NCI-H345 treated with DMSO at 0.1 percent for 48 hours (cell line): ENCODE measurements around the gene SPTBN4.
"Not testable (repeated sequence)": the region's sequence is repeated elsewhere in the genome, so short reads cannot be mapped to it uniquely, and the experiment has no call there.

ENCODE experiments used
- DNase-seq: peaks from one replicate; lab custom pipeline; 2025; ENCODE audit not compliant: unreplicated experiment; lab: John Stamatoyannopoulos, UW

Gene SPTBN4

DNA sequence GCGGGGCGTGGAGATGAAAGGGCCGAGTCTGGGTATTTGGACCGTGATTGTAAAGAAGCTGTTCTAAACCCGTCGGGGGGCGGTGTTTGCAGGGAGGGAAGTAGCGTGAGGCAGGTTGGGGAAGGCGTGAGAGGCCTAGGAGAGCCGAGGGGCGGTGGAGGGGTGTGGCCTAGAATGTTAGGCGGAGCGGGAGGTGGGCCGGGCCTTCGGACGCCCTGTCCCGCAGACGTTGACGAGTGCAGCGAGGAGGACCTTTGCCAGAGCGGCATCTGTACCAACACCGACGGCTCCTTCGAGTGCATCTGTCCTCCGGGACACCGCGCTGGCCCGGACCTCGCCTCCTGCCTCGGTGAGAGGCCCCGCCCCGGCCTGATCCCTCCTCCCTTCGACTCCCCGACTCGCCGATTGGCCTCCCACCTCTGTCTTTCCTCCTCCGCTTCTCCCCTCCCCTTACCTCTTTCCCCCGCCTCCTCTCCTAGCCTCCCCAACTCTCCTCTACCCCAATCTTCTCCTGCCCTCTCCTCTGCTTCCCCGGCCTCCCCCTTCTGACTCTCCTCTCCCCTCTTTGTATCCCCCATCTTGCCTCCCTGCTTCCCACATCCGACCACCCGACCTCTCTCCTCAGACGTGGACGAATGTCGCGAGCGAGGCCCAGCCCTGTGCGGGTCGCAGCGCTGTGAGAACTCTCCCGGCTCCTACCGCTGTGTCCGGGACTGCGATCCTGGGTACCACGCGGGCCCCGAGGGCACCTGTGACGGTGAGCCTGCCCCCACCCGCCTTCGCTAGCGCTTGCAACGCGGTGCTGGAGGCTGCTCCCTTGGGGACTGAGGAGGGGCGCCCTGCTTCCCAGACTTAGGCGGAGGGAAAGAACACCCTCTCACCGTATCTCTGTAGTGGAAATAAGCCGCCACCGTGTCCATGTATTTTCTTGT lies 147.2 kb downstream of the SPTBN4 start:
- DNase-seq, result peak; percentile 99

DNA sequence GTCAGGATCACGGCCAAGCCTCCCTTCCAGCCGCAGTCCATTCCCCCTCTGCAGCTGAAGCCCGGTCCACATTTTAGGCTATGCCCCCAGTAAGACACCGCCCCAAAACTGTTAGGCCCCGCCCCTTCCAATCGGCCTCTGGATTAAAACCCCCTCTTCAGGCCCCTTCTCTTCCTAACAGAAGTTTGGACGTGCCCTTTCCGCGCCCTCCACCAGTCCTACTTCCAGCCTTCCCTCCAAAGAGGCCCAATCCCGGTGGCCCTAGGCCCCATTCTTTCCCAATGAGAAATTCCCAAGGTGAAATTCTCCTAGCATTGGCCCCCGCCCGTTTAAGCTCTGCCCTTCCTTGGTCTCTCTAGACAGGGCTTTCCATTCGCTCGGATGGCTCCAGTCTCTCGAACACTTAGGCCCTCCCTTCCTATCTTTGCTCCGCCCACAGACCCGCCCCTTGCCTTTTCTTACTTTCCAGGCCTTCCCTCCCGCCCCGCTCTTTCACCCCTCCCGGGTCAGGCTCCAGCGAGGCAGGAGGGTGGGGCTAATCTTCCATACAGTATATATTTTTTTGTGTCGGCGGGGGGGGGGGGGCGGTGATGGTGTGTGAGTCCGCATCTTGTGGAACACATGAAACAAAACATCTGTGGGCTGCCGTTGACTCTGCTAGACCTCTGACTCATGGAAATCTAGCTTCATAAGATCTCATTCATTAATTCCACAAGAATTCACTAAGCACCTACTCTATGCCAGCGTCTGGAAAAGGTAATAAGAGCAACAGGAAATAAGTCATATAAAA lies 148.0 kb downstream of the SPTBN4 start:
- DNase-seq, result peak; percentile 93

DNA sequence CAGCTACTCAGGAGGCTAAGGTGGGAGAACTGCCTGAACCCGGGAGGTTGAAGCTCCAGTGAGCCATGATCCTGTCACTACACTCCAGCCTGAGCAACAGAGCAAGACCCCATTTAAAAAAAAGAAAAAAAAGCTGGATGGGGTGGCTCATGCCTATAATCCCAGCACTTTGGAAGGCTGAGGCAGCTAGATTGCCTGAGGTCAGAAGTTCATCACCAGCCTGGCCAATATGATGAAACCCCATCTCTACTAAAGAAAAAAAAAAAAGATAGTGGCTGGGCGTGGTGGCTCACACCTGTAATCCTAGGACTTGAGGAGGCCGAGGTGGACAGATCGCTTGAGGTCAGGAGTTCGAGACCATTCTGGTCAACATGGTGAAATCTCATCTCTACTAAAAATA lies 149.4 kb downstream of the SPTBN4 start:
- DNase-seq, result no peak

DNA sequence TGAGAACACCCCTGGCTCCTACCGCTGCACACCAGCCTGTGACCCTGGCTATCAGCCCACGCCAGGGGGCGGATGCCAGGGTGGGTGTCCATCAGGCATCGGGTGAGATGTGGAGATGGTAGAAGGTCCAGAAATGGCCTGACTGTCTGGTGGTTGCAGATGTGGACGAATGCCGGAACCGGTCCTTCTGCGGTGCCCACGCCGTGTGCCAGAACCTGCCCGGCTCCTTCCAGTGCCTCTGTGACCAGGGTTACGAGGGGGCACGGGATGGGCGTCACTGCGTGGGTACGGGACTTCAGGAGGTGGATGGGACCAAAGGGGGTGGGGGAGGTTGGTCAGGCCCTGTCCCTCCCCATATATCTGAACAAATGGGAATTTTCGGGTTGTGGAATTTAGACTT lies 150.1 kb downstream of the SPTBN4 start:
- no peak for DNase-seq

DNA sequence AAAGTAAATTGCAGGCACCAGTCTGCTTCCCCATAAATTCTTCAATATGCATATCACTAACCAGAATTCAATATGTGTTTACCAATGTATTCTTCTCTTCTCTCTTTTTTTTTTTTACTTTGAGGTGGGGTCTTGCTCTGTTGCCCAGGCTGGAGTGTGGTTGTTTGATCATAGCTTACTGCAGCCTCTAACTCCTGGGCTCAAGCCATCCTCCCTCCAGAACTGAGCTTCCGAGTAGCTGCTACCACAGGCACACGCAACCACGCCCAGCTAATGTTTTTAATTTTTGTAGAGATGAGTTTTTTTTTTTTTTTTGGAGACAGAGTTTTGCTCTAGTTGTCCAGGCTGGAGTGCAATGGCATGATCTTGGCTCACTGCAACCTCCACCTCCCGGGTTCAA lies 151.2 kb downstream of the SPTBN4 start:
- no peak for DNase-seq

DNA sequence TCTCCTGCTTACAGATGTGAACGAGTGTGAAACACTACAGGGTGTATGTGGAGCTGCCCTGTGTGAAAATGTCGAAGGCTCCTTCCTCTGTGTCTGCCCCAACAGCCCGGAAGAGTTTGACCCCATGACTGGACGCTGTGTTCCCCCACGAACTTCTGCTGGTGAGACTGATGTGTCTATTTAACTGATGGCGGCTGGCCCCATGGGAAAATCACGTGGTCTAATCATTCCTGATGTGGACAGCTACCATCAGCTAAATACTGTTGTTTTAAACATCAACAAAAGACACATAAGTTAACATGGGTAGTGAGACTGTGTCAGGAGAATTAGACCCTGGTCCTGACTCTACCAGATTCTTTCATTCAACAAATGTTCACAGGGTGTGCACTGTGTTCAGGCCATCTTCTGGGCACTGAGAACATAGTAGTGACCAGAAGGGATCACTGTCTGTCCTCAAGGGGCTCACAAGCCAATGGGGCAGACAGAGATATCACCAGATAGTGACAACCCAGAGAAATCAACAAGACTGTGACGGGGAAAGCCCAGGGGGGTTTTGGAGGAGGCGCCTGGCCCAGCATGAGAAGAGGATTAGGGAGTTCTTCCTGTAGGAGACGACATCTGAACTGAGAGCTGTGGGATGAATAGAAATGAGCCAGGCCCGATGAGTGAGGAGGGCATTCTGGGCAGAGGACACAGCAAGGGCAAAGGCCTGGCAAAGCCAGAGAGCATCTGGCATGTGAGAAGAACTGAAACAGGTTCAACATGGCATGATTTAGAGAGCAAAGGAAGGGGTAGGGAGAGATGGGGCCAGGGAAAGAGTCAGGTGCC lies 152.7 kb downstream of the SPTBN4 start:
- no peak for DNase-seq

DNA sequence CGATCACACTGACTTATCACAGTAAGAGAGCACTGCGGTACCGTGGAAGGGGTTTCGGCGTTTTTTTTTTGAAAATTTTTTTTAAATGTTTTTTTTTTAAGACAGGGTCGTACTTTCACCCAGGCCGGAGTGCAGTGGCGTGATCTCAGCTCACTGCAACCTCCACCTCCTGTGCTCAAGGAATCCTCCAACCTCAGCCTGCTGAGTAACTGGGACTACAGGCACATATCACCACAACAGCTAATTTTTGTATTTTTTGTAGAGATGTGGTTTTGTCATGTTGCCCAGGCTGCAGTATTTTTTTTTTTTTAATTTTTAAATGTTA lies 153.3 kb downstream of the SPTBN4 start:
- DNase-seq, result no peak

DNA sequence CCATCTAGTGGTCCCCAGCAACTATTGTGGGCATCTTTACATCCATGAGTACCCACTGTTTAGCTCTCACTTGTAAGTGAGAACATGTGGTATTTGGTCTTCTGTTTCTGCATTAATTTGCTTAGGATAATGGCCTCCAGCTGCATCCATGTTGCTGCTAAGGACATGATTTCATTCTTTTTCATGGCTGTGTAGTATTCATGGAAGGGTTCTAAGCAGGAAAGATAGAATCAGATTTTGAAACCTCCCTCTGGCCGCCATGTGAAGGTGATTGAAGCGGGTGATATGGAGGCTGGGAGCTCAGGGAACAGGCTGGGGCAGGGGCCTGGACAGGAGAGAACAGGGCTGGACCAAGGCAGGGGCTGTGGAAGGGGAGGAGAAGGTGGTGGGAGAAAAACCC lies 154.5 kb downstream of the SPTBN4 start:
- DNase-seq, result no peak

DNA sequence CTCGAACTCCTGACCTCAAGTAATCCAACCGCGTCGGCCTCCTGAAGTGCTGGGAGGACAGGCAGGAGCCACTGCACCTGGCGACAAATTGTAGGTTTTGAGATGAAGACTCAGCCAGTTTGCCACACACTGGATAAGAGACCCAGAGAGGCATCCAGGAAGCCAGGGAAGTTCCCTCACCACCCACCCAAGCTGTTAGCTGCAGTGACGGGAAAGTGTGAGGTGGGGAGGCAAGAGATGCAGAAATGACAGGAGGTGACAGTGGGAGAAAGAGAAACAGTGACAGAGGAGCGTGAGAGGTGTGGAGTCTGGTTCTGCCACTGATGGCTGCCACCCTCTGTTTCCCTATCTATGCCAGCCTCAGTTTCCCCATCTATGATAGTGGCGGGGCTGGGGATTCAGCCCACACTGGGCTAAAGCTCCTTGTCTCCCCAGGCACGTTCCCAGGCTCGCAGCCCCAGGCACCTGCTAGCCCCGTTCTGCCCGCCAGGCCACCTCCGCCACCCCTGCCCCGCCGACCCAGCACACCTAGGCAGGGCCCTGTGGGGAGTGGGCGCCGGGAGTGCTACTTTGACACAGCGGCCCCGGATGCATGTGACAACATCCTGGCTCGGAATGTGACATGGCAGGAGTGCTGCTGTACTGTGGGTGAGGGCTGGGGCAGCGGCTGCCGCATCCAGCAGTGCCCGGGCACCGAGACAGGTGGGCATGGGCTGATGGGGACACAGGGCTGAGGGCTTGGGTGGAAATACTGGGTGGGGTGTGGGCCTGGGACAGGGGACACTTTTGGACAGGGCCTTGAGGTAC lies 155.4 kb downstream of the SPTBN4 start:
- no peak for DNase-seq

DNA sequence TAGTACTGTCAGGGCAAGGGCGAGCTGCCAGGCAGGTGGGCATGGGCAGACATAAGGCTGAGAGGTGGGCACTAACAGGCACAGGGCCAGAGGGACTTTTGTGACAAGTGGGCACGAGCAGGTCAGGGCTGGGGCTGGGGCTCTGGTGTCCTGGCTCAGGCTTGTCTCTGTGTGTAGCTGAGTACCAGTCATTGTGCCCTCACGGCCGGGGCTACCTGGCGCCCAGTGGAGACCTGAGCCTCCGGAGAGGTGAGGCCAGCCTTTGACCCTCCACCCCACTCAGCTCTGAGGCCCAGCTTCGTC lies 155.9 kb downstream of the SPTBN4 start:
- no peak for DNase-seq

DNA sequence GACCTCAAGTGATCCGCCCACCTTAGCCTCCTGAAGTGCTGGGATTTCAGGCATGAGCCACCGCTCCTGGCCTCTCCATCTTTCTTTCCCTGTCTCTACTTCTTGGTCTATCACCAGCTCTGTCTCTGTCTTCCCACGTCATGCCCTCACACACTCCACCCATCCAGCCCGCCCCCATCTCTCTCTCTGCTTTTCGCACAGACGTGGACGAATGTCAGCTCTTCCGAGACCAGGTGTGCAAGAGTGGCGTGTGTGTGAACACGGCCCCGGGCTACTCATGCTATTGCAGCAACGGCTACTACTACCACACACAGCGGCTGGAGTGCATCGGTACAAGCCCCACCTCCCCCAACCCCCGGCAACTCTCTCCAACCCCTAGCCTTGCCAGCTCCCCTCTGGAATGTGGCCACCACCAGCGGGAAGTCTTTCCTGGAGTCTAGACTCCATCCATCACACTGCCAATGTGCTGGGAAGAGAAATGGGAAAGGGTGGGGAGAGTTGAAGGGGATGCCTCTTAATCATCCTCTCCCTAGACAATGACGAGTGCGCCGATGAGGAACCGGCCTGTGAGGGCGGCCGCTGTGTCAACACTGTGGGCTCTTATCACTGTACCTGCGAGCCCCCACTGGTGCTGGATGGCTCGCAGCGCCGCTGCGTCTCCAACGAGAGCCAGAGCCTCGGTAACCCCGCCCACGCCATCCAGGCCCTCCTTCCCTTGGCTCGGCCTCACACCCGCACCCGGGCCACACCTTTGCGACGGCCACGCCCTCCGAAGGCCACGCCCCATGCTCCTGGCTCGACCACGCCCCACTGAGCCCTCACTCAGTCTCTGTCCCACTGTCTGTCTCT lies 156.8 kb downstream of the SPTBN4 start:
- DNase-seq, result peak; percentile 99

DNA sequence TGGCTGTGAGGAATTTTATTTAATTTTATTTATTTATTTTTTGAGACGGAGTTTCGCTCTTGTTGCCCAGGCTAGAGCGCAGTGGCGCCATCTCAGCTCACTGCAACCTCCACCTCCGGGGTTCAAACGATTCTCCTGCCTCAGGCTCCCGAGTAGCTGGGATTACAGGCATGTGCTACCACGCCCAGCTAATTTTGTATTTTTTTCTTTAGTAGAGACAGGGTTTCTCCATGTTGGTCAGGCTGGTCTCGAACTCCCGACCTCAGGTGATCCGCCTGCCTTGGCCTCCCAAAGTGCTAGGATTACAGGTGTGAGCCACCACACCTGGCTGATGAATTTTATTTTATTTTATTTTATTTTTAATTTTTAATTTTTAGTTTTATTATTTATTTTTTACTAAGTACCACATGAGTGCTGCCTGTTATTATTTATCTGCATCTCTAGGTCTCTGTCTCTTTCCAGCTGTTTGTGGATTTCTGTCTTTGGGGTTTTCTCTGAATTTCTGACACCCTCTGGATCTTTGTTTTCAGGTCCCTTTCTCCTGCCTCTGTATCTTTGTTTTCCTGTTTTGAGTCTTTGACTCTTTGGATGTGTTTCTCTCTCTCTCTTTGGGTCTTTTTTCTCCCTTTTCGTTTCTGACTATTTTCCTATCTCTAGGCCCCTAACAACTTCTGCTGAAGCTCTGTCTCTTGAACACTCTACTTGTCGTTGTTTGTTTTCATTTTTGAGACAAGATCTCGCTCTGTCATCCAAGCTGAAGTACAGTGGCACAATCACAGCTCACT lies 157.8 kb downstream of the SPTBN4 start:
- DNase-seq, result not testable (repeated sequence)

DNA sequence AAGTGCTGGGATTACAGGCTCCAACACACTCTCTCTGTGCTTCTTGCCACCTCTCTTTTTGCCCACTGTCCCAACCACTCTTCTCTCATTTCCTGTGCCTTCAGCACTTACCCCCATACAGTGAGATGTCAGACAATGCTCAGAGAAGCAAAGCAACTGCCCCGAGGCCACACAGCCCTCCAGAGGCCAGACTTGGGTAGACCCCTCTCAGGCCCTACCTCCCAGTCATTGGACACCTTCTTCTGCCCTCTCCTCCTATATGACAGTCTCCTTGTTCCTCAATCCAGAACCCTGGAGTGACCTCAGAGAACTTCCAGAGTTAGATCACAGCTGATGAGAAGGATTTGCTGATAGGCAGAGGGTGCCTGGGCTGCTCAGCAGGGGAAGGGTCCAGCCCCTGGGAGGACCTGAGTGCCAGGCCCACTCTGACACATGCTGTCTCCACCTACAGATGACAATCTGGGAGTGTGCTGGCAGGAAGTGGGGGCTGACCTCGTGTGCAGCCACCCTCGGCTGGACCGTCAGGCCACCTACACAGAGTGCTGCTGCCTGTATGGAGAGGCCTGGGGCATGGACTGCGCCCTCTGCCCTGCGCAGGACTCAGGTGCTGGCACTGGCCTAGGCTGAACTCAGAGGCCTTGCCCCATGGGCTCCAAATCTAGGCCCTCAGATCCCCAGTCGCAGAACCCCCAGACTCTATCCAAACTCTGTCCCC lies 158.8 kb downstream of the SPTBN4 start:
- DNase-seq, result no peak
